SK-N-MC (cell line): ENCODE results near the gene SLC28A3.

Experiments
- EZH2 ChIP-seq: fragments of 200-600 bp; sonication (generic); IDR thresholded peaks from one replicate; pipeline ENCODE4 v1.6.1; 2017; ENCODE audit warnings: antibody characterized with exemption
- FOXP2 ChIP-seq: optimal IDR thresholded peaks from 2 replicates; pipeline ENCODE3; 2011; ENCODE audit warnings: mild to moderate bottlenecking, moderate library complexity; ENCODE audit not compliant: insufficient read depth; ENCODE audit errors: extremely low read length, control extremely low read depth
- POLR2AphosphoS5 ChIP-seq: IDR thresholded peaks from 2 replicates; pipeline ENCODE4 v1.6.1; 2012; ENCODE audit warnings: mild to moderate bottlenecking, low read depth, low read length, borderline replicate concordance

- no peak for TF ChIP-seq EZH2
- TF ChIP-seq POLR2AphosphoS5 = no peak
- TF ChIP-seq FOXP2 = no peak
These were observed 40.3 kb downstream of the SLC28A3 start for GRCh38 chr9:84300271-84300670.
